Activated CD8-positive, alpha-beta memory T cell treated with anti-CD3 and anti-CD28 coated beads, Interleukin-2, amount 50 U/mL, for 48 hours (primary cell): ENCODE data around the gene ZNF134.

ENCODE experiments used
- DNase-seq: peaks from one replicate; pipeline ENCODE4 v3.0.0-alpha.2; 2020

Gene ZNF134

GRCh38 chr19:57641715-57642234, 27.7 kb downstream of the ZNF134 start:
- no peak for DNase-seq

GRCh38 chr19:57642396-57643046, 28.5 kb downstream of the ZNF134 start:
- no peak for DNase-seq

GRCh38 chr19:57643734-57644133, 29.7 kb downstream of the ZNF134 start:
- no peak for DNase-seq

GRCh38 chr19:57648331-57649003, 34.4 kb downstream of the ZNF134 start:
- no peak for DNase-seq

- no peak for DNase-seq
Measured at GRCh38 chr19:57651654-57651996, 37.6 kb downstream of the ZNF134 start.

GRCh38 chr19:57653689-57654088, 39.6 kb downstream of the ZNF134 start:
- DNase-seq = no peak

GRCh38 chr19:57655443-57655842, 41.4 kb downstream of the ZNF134 start:
- no peak for DNase-seq

GRCh38 chr19:57656346-57656745, 42.3 kb downstream of the ZNF134 start:
- no peak for DNase-seq

GRCh38 chr19:57664269-57665127, 50.5 kb downstream of the ZNF134 start:
- peak; percentile 51 for DNase-seq

- DNase-seq = no peak
Measured at GRCh38 chr19:57665261-57665806, 51.3 kb downstream of the ZNF134 start.

- no peak for DNase-seq
Measured at GRCh38 chr19:57667228-57667627, 53.2 kb downstream of the ZNF134 start.

GRCh38 chr19:57668635-57669034, 54.6 kb downstream of the ZNF134 start, which contains the start of gene ZSCAN4:
Gene ZSCAN4 (plus strand): TSS chr19:57668935. CDS start chr19:57676146, 7,211 bp downstream.
- no peak for DNase-seq

GRCh38 chr19:57671124-57671895, 57.3 kb downstream of the ZNF134 start:
- DNase-seq = no peak

- no peak for DNase-seq
Measured at GRCh38 chr19:57672466-57672865, 58.4 kb downstream of the ZNF134 start.
